PC-3 (cell line): Measurements from ENCODE around the gene EFCAB9. TPM values are rescaled to one million over a fixed set of nuclear protein-coding genes. Genes with fewer than 3 reads are reported as not detected.

Source experiments
- ATAC-seq: fragments of 200-7000 bp; cut with Tn5 transposase; 2 replicates; pipeline ENCODE4 v1.9.1; 2020; ENCODE audit warnings: mild to moderate bottlenecking, moderate library complexity
- BruUV-seq: library from RNA; stranded (reverse); fragments of 400-500 nt; replicated peaks from 2 replicates; lab custom pipeline; 2021; lab: Mats Ljungman, UMichigan
- CTCF ChIA-PET: fragments of 300-600 bp; sonication (Branson Sonifier 250); formaldehyde crosslinking; loops from one replicate; lab custom pipeline; 2022; ENCODE audit warnings: antibody characterized with exemption; lab: Charles Lee
- POLR2A ChIA-PET: fragments of 300-600 bp; sonication (Branson Sonifier 250); formaldehyde crosslinking; loops from one replicate; lab custom pipeline; 2022; ENCODE audit warnings: antibody characterized with exemption; ENCODE audit not compliant: unreplicated experiment; lab: Charles Lee
- DNase-seq: peaks from one replicate; pipeline ENCODE4 v3.0.0-alpha.2; 2015
- H2AFZ ChIP-seq: fragments of 300-600 bp; sonication (generic); 2 replicates; pipeline ENCODE4 v1.6.0; 2016; ENCODE audit warnings: antibody characterized with exemption, low read length
- H3F3A ChIP-seq: fragments of 300-600 bp; sonication (generic); one replicate; pipeline ENCODE4 v1.6.0; 2017; ENCODE audit warnings: antibody characterized with exemption, low read length, control low read depth, mild to moderate bottlenecking; ENCODE audit not compliant: unreplicated experiment
- H3K27ac ChIP-seq: fragments of 300-600 bp; sonication (generic); 2 replicates; pipeline ENCODE4 v1.5.1; 2016; ENCODE audit warnings: mild to moderate bottlenecking, low read length
- H3K27me3 ChIP-seq: fragments of 300-600 bp; sonication (generic); 2 replicates; pipeline ENCODE4 v1.6.1; 2016; ENCODE audit warnings: low read length, mixed read lengths
- H3K36me3 ChIP-seq: fragments of 300-600 bp; sonication (generic); 2 replicates; pipeline ENCODE4 v1.6.1; 2016; ENCODE audit warnings: low read depth, mixed run types, low read length, mixed read lengths
- H3K4me1 ChIP-seq: fragments of 300-600 bp; sonication (generic); 2 replicates; pipeline ENCODE4 v1.5.1; 2016; ENCODE audit warnings: low read length; ENCODE audit not compliant: insufficient read depth
- H3K4me2 ChIP-seq: fragments of 300-600 bp; sonication (generic); 2 replicates; pipeline ENCODE4 v1.6.0; 2016; ENCODE audit warnings: low read length
- H3K4me3 ChIP-seq: fragments of 300-600 bp; sonication (generic); 2 replicates; pipeline ENCODE4 v1.5.1; 2016; ENCODE audit warnings: mild to moderate bottlenecking, low read length, mixed read lengths
- H3K79me2 ChIP-seq: fragments of 300-600 bp; sonication (generic); 2 replicates; pipeline ENCODE4 v1.6.1; 2017; ENCODE audit warnings: low read length, mixed read lengths
- H3K9ac ChIP-seq: fragments of 300-600 bp; sonication (generic); 2 replicates; pipeline ENCODE4 v1.6.0; 2016; ENCODE audit warnings: mild to moderate bottlenecking, low read length
- H3K9me2 ChIP-seq: fragments of 300-600 bp; sonication (generic); replicated peaks from 2 replicates; pipeline ENCODE4 v1.6.1; 2016; ENCODE audit warnings: mixed run types, low read length, mixed read lengths
- H3K9me3 ChIP-seq: fragments of 300-600 bp; sonication (generic); 2 replicates; pipeline ENCODE4 v1.6.1; 2016; ENCODE audit warnings: low read length, mixed read lengths
- H4K20me1 ChIP-seq: fragments of 300-600 bp; sonication (generic); 2 replicates; pipeline ENCODE4 v1.6.1; 2016; ENCODE audit warnings: low read length, mixed read lengths
- EZH2 ChIP-seq: fragments of 300-600 bp; sonication (generic); IDR thresholded peaks from one replicate; pipeline ENCODE4 v1.6.1; 2017; ENCODE audit warnings: antibody characterized with exemption, mild to moderate bottlenecking, low read length; ENCODE audit not compliant: unreplicated experiment
- EZH2phosphoT487 ChIP-seq: fragments of 300-600 bp; sonication (generic); IDR thresholded peaks from 2 replicates; pipeline ENCODE4 v1.6.1; 2018; ENCODE audit warnings: mild to moderate bottlenecking, antibody characterized with exemption, low read length, borderline replicate concordance
- intact Hi-C: fragments of 100-400 bp; cut with micrococcal nuclease; formaldehyde crosslinking; loops from 2 replicates; pipeline ENCODE4 v1.9.0; 2023
- total RNA-seq: library from RNA; depleted of rRNA; stranded (reverse); fragments of >200 nt; gene quantifications from 2 replicates; pipeline ENCODE4 v1.2.3, GENCODE V29; 2014; rRNA removed
- TF ChIP-seq, protein P1 (sequence below): fragments of 300-600 bp; sonication (generic); conservative IDR thresholded peaks from 2 replicates; pipeline ENCODE4 v1.5.1; 2017; ENCODE audit warnings: antibody characterized with exemption, low read depth, mild to moderate bottlenecking, low read length

EFCAB9 gene
- total RNA-seq, 1 experiment from 2014 or later: not detected

DNA sequence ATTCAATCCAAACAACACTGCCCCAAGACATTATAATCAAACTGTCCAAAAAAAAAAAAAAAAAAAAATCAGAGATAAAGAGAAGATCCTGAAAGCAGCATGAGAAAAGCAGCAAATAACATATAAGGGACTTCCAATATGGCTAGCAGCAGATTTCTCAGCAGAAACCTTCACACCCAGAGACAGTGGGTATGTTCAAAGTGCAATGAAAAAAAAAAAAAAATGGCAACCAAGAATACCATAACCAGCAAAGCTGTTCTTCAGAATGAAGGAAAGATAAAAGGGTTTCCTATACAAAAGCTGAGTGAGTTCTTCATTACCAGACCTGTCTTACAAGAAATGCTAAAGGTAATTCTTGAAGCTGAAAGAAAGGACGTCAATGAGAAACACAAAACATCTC, 57.4 kb downstream of the EFCAB9 start:
- no peak overlapping the region for H3K4me2 ChIP-seq
- no peaks in the 10 kb centered on the region for H3K9me2 ChIP-seq
- H2AFZ ChIP-seq: no peak overlapping the region
- no peak overlapping the region for H3K27ac ChIP-seq
- no peak for ATAC-seq
- POLR2A ChIA-PET: no interaction called here
- BruUV-seq: no TSS peak
- CTCF ChIA-PET: no interaction called here
- H3K4me1 ChIP-seq: no peaks in the 10 kb centered on the region
- H3F3A ChIP-seq: no peaks in the 10 kb centered on the region
- H3K4me3 ChIP-seq: no peak overlapping the region
- H3K9me3 ChIP-seq: no peaks in the 10 kb centered on the region
- peaks cover 30% of the 10 kb centered on the region for H3K79me2 ChIP-seq
- DNase-seq: no peak
- intact Hi-C loops: no loop called here
- peaks cover 9% of the 10 kb centered on the region; the same call in 1 of the 2 replicates for H3K36me3 ChIP-seq
- TF ChIP-seq, protein P1, sequence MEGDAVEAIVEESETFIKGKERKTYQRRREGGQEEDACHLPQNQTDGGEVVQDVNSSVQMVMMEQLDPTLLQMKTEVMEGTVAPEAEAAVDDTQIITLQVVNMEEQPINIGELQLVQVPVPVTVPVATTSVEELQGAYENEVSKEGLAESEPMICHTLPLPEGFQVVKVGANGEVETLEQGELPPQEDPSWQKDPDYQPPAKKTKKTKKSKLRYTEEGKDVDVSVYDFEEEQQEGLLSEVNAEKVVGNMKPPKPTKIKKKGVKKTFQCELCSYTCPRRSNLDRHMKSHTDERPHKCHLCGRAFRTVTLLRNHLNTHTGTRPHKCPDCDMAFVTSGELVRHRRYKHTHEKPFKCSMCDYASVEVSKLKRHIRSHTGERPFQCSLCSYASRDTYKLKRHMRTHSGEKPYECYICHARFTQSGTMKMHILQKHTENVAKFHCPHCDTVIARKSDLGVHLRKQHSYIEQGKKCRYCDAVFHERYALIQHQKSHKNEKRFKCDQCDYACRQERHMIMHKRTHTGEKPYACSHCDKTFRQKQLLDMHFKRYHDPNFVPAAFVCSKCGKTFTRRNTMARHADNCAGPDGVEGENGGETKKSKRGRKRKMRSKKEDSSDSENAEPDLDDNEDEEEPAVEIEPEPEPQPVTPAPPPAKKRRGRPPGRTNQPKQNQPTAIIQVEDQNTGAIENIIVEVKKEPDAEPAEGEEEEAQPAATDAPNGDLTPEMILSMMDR: no peak
- TF ChIP-seq EZH2phosphoT487 (no peak), EZH2 (no peak)
- H3K27me3 ChIP-seq: no peaks in the 10 kb centered on the region
- no peak overlapping the region for H3K9ac ChIP-seq
- no peaks in the 10 kb centered on the region for H4K20me1 ChIP-seq

GRCh38 chr5:172252501-172252900, 58.5 kb downstream of the EFCAB9 start:
- ATAC-seq (no peak), DNase-seq (no peak)
- Histone ChIP-seq H3K9ac (no peak overlapping the region), H3K9me2 (no peaks in the 10 kb centered on the region), H4K20me1 (no peaks in the 10 kb centered on the region), H3K27ac (no peak overlapping the region), H3K9me3 (no peaks in the 10 kb centered on the region), H3K4me1 (no peaks in the 10 kb centered on the region), H3K4me3 (no peak overlapping the region), H3K79me2 (peaks cover 22% of the 10 kb centered on the region), H3K36me3 (peaks cover 9% of the 10 kb centered on the region; the same call in 1 of the 2 replicates), H2AFZ (no peak overlapping the region), H3K27me3 (no peaks in the 10 kb centered on the region), H3F3A (no peaks in the 10 kb centered on the region), H3K4me2 (no peak overlapping the region)
- TF ChIP-seq, protein P1: no peak
- TF ChIP-seq EZH2: no peak
- TF ChIP-seq EZH2phosphoT487: no peak
- intact Hi-C loops: no loop called here
- CTCF ChIA-PET: no interaction called here
- POLR2A ChIA-PET: no interaction called here
- BruUV-seq: no TSS peak

Other genes starting within 250 kb of the EFCAB9 start
- gene FBXW11, start 187.5 kb upstream of the EFCAB9 start, total RNA-seq: 62.8 and 69.2 TPM in 2 replicates
- 25.7 and 30.1 TPM in 2 replicates for gene STK10, start 5.9 kb upstream of the EFCAB9 start, total RNA-seq
- gene UBTD2, start 89.6 kb downstream of the EFCAB9 start, total RNA-seq: 22.6 and 23.8 TPM in 2 replicates